DMS53 treated with DMSO at 0.1 percent for 48 hours (cell line): ENCODE measurements around the gene MTERF4.

Source experiments
- DNase-seq: peaks from one replicate; lab custom pipeline; 2025; ENCODE audit not compliant: unreplicated experiment; lab: John Stamatoyannopoulos, UW

The MTERF4 gene

DNA sequence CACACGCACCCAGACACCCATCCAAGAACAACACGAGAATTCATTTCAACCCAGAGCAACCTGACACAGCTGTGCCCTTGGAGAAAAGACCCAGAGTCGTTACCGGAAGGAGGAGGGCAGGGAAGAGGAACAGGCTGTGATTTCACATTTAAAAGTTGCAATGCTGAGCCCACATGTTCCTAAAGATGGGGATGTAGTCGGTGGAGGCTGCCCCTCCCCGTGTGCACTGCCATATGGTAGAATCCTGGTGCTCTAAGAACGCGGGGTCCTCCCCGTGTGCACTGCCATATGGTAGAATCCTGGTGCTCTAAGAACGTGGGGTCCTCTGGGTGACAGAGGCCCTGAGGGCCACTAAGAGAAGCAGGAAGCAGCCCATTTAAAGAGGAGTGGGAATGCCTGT, 10.9 kb downstream of the MTERF4 start:
- no peak for DNase-seq

DNA sequence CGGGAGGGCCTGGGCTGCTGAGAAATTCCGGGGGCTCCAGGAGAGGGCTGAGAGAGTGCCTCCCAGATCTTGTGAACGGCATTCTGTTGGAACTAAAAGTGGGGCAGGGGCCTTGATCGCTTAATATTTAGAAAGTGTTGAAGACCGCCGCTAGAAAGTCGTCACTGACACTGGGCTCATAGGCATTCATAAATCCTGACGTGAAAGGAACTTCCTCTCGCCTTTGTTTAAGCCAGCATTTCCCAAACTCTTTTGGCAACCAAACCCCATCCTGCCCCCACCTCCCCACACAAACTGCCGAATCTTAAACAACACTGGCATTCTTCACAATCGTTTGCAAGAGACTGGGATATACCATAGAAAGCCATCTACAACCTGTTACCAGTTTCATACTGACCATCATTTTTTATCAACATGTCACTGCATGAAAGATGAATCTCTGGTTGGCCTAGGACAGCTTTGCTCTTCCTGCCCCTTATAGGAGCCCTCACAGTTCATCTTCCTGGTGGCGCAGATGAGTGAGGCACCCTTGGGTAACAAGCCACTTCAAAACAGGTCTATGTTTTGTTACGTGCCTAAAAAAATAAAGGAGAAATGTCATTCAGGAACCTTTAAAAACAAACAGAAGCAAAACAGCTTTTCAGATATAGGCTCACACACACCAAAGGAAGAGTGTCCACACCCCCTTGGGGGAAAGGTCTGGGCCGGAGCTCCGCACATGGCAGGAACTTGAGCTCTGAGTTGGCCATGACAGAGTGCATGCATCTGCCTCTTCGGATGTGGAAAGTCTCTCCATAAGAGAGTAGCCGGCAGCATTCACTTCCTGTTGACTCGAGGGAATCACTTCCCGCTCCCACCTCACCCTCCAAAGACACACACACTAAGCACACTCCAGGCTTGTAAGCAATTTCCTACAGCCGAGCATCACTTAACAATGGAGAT, 13.0 kb downstream of the MTERF4 start:
- DNase-seq, result no peak

DNA sequence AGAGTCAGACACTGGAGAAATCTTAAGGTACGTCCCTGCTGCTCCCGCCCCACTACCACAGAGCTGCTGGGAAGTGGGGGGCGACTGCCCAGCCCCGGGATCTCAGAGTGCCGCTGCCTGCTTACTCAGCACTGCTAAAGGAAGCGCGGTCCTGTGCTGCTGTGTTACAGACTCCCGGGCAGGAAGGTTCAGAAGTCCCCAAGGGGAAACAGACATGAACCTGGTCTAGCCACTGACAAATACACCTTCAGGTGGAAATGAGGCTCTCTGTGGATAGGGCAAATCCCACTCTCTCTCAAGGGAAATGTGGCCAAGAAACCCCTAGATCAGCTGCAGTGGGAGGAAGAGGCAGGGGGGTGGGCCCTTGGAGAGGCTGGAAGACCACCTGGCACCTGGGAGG, 13.7 kb downstream of the MTERF4 start:
- DNase-seq, result no peak

DNA sequence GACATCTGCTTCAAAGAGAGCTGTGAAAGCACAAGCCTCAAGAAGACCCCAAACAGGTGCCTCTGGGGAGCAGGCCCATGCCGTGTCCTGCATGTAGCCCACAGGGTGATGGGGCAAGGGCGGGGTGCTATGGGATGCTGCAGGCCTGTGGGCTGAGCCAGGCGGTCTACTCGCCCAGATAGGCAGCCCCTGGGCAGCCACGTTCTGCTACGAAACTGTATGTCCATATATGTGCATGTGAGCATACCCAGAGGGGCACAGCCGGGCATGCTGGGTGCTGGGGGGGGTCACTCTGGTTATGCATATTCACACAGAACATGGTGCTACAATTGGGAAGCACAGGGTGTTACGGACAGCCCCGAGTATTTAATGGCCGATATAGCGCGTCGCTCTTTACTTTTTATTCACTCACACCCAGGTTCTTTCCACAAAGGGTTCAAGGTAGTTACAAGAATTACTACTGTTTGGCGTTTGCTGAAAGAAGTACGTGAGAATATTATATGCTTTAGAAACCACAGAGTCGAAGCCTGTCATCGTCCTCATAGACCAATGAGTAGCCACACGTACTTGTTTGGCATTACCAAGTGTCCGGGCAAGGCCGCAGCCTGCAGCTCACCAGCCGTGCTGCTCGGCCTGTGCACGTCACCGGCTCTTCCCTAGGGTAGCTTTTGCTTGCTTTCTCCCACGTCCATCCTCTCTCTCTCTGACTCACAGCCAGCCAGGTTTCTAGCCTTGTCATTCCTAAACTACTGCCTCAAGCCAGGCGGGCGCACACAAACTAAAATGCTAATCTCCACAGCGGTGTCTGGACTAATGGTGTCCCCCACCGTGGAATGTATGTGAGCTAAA, 14.4 kb downstream of the MTERF4 start:
- no peak for DNase-seq

DNA sequence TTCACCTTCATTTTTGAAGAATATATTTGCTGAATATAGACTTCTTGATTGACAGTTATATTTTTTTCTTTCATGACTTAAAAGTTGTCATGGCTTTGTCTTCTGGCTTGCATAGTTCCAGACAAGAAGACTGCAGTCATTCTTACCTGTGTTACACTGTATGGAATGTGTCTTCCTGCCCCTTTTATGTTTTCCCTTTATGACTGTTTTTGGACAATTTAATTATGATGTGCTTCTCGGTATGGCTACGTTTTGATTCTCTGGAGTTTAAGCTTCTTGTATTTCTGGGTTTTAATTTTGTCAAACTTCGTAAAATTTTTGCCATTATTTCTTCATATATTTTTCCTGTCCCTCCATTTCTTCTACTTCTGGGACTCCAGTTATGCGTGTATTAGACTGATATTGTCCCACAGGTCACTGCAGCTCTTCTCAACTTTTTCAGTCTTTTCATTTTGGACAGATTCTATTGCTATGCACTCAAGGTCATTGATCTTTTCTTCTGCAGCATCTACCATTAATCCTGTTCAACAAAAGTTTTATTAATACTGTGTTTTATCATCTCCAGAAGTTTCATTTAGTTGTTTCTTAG, 17.1 kb downstream of the MTERF4 start:
- DNase-seq, result no peak

DNA sequence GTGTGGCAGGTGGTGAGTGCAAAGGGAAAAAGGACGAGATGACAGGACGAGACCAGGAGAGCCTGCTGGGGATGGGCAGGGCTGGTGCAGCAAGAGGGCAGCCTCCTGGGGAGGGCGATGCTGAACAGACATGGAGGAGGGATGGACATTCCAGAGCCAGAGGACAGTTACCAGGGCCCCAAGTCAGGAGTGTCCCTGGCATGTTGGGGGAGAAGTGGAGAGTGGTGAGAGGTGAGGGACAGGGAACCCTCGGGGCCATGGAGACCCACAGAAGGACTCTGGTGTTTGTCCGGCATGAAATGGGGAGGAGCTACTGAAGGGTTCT, 19.0 kb downstream of the MTERF4 start:
- no peak for DNase-seq

DNA sequence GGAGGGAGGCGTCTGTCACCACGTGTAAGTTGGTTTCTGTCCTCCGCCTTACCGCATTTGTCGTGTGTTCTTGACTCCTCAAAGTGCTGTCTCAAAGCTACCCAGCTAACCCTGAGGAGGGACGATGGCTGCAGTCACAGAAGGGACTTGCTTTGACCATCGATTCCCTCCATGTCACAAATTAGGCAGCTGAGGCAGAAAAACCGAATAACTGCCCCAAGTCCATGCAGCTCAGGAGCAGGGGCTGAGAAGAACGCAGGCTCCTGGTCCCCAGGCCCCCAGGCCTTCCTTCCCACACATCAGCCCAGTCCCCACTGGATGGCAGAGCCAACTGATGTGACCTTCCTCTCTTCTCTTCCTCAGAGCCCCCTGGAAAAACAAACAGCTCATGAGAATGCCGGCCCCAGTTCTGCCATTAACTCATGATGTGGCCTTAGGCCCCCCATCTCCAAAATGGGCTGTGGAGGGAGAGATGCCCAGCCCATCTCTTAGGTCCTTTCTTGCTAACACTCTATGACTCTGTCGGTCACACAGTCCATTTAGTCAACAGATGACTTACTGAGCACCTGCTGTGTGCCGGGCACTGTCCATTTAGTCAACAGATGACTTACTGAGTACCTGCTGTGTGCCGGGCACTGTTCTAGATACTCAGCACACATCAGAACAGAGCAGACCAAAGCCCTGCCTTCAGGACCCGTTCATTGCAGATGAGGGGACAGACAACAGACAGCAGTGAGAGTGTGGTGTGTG, 19.6 kb downstream of the MTERF4 start:
- DNase-seq, result no peak

DNA sequence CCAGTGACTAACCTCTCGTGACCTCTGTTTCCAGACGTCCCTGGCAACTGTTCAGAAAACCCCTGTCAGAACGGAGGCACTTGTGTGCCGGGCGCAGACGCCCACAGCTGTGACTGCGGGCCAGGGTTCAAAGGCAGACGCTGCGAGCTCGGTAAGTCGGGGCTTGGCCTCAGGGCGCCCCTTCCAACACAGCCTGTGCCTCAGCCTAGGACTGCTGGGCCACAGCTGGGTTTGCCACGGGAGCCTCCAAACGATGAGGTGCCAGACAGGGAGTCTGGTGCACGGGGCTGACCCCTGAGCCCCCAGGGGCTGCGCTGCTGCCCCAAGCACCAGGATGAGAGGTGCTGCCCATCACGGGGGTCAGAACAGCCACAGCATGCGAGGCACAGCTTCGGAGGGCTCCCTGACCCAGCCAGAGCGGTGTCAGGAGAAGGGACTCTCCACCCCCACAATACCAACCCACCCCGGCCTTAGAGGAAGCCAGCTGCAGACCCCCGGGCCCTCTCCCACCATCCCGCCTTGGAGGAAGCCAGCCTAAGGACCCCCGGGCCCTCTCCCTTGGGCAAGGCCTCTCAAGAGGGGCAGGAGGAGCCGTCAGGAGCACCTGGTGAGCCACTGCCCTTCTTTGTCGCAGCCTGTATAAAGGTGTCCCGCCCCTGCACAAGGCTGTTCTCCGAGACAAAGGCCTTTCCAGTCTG, 20.3 kb downstream of the MTERF4 start:
- no peak for DNase-seq

DNA sequence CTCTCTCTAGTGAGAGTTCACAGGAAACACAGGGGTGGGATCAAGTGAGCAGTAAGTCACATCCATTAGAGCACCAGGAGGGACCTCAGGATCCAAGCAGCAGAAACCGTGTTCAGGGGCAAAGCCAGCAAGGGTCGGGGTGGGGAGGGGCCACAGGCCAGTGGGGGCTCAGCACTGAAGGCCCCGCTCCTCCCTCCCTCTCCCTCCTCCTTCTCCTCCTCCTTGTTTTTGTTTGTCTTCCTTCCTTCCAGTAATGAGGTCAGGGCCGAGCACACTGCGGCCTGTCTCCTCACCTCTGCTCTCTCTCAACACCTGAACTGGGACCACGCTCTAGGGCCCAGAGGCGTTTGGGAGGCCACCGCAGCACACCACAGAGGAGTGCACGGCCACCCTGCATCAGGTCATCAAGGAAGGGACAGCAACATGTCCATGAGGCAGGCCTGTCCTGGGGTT, 20.9 kb downstream of the MTERF4 start:
- no peak for DNase-seq

DNA sequence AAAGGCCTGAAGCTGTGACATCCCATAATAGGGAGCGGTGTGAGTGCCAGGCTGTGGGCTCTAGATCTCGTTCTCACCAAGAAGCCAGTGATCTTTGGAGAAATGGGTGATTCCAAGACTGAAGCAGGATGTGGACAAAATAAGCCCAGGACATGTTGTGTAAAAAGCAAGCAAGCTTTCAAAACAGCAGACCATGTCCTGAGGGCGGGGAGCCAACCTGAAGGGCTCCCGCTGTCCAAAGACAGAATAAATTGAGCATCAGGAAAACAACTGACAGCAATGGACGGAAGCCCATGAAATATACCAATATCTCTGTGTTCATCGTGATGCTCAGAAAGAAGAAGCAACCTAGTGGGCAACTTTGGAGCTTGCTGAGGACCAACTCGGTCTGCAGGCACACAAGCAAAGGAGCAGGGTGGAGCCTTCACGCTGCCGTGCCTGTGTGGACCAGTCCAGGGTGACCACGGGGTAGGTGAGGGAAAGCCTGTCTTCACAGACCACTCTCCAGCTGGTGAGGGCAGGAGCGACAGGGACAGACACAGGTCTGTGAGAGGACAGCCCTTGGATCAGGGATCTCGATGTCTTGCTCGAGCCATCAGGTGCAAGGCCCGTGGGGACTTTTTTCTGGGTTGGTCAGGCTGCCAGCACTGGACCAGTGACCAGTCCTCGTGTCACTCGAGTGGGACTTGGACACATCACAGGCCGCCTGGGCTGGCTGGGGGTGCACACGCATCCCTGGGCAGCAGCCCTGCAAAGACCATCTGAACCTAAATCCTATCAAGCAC, 21.5 kb downstream of the MTERF4 start:
- DNase-seq, result no peak

DNA sequence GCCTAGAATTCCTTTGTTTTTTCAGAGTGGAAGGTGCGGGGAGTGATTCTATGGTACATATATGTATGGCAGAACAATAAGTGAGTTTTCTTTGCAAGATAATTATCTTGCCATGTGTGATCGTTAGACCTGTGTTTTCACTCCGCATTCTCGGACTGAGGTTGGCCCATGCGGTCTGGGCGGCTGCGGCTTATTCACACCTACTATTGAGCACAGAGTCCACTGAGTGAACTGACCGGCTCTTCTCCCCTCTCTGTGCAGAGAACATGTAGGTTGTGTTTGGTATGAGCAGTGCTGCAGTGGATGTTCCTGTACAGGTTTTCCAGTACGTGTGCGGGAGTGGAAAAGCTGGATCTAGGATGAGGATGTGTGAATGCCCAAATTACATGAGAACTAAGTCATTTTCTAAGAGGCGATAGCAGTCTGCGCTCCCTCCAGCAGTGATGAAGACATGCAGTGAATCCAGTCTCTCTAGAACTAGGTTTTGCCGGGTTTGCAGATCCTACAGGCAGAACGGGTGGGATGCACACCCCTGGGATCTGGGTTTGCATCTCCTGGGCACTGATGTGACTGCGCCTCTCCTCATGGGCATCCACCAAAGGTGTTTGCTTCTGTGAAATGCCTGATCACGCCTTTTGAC, 27.1 kb downstream of the MTERF4 start:
- DNase-seq, result no peak

DNA sequence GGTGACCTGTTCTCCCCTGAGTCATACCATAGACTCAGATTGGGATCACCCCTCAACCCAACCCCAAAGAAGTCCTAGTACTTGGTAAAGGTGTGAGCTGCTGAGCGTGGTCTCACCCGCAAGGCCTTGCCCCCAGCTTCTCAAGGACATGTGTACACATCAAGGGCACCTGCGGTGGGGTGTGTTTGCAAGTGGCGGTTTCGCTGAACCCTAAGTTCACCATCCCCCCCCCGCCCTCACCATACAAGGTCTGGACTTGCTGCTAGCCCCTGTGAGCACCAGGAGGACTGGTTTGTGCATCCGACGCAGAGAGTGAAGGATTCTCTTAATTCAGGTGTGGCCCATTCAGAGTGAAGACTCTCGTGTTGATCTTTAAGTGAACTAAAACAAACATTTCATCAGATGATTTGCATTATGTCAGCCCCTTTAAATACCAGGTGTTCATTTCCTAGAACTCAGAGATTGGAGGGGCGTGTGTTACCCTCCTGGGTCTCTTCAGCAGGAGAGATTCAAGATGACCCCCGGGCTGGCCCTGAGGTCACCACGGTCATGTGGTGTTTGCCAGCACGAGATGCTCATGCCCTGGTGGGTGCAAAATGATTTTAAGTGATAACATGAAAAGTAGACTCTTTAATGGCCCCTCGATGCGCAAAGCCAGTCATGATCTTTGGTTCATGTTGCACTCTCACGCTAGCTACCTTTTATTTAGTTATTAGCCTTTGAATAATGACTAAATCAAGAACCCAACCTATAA, 27.8 kb downstream of the MTERF4 start:
- no peak for DNase-seq

DNA sequence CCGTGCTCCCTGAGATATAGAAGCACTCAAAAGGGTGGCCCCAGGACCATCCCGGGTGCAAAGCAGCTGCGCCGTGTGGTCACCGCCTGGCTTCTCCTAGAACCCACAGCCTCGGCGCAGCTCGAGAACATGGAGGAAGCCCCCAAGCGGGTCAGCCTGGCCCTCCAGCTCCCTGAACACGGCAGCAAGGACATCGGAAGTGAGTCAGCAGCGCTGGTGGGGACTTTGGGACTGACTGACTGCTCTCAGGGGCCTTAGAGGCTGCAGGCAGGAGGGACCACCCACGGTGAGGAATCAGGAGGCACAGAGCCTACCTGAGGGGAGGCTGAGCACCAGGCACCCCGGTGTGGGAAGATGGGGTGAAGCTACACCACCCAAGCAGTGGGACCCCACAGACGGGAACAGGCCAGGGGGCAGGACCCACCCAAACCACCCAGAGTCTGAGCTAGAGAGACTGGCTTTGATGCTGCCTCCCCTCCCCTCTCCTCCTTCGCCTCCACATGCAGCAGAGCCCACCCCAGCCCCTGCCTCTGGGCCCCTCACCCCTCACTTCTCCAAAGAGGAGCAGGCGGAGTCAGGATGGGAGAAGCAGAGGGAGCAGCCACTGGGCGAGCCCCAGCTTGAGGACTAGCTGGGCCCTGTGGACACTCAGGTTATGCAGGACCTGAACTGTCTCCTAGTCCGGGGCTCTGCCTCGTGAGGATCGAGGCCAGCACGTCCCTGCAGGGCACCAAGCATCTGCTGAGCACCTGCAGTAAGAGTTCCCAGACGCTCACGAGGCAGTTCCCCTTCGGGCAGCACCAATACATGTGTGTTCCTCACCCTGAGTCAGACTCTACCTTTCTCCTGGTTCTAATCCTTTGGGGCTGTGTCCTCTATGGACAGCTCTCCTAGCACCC, 28.7 kb downstream of the MTERF4 start:
- DNase-seq, result no peak

DNA sequence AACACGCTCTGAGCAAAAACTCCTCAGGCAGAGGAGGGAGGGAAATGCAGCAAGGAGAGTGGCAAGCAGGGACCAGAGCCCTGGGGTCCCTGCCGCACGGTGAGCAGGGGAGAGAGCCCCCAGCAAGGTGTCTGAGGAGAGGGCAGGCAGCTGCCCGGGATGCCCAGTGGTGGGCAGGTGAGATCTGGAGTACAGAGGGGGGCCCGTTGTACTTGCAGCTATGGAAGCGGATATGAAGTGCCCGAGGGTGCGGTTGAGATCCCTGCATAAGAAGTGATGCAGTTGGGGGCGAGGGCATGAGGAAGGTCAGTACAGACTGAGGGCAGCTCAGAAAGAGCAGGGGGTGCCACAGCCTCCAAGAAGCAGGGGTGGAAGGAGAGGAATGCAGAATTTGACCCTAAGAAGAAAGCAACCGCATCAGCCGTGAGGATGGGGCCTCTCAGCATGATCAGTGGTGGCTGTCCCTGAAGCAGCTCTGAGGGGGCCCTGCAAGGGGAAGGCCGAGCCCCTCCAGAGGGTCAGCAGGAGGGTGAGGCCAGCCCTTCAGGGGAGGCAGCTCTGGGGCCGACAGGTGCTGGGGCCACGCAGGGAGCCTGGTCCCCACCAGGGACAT, 29.4 kb downstream of the MTERF4 start:
- DNase-seq, result no peak

DNA sequence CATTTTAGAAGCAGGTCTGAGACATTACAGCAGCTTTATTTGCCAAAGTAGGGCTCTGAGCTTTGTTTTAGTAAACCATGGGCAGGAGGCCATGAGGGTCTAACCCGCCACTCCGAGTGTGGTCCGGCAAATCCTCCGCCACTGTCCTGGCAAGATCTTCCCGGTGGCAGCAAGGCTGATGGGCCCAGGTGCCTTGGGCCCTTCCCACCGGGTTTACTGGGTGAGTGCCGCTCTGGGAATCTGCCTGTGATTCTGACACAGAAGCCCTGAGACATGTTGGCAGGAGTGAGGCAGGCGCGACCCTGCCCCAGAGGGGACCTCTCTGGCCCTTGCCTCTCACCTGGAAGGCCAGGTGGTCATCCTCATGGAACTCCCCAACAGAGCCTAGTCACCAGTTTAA, 29.9 kb downstream of the MTERF4 start:
- DNase-seq, result no peak

DNA sequence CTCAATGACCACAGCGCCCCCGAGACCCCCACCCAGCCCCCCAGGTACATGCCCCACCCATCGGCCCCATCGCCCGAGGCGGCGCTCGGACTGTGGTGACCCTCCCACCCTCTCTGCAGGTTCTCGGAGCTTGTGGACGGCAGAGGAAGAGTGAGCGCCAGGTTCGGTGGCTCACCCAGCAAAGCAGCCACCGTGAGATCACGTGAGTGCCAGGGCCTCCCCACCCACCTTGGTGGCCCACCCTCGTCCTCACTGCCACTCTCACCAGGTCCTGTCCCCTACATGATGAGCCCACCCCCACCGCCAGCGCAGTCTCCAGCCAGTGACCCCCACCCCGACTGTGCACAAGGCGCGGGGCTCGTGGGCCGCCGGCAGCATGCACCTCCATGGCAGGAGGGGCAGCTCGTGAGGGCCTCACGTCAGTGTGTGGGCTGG, 30.4 kb downstream of the MTERF4 start:
- DNase-seq, result no peak
